ENCODE measurements around the gene TMEM198.

DNA sequence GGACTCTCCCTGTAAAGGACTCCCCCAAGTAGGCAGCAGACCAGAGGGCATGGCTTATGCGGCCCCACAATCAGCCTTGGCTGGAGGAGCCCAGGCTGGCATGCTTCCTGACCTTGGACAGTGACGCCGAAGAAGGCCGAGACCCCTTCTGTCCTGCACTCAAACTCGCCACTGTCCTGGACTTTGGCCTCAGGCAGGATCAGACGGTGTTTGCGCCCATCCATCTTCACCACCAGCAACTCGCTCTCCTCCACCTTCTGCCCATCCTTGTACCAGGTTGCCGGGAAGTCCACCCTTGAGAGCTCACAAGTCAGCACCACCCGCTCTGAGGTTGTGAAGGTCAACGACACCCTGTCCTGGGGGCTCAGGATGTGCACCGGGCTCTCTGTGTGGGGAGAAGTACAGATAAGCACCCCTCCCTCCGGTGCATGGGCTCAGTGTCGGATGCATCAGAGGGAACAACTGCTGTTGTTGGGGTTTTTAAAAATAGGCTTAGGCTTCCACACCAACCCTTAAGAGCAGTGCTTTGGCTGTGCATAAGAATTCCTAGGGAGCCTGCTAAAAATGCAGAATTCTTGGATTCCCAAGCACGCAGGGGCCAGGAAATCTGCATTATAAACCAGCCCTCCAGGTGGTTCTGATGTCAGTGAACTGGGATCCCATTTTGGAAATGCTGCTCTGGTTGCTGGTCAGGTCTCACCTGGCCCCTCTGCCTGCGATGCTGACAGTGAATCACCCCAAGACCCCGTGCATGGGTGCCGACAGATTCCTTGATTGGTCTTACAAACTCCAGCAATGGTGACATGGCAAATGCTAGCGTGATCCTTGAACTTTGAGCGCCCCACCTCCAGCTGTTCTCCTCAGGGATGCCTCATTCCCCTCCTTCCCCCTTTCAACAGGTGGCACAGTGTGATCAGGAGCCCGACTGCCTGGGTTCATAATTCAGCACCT, 21.6 kb downstream of the TMEM198 start:
- TF ChIP-seq POLR2A (IDR thresholded peaks at IDR 0.05), result no peak
- TF ChIP-seq, protein P1, sequence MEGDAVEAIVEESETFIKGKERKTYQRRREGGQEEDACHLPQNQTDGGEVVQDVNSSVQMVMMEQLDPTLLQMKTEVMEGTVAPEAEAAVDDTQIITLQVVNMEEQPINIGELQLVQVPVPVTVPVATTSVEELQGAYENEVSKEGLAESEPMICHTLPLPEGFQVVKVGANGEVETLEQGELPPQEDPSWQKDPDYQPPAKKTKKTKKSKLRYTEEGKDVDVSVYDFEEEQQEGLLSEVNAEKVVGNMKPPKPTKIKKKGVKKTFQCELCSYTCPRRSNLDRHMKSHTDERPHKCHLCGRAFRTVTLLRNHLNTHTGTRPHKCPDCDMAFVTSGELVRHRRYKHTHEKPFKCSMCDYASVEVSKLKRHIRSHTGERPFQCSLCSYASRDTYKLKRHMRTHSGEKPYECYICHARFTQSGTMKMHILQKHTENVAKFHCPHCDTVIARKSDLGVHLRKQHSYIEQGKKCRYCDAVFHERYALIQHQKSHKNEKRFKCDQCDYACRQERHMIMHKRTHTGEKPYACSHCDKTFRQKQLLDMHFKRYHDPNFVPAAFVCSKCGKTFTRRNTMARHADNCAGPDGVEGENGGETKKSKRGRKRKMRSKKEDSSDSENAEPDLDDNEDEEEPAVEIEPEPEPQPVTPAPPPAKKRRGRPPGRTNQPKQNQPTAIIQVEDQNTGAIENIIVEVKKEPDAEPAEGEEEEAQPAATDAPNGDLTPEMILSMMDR (IDR thresholded peaks at IDR 0.05), result no peak
